HG03469 (cell line): ENCODE results near the gene SMC1B.
"Not testable (repeated sequence)": the region's sequence is repeated elsewhere in the genome, so short reads cannot be mapped to it uniquely, and the experiment has no call there.

ENCODE experiments used
- ATAC-seq: cut with Tn5 transposase; IDR thresholded peaks from one replicate; pipeline ENCODE4 v1.9.1; 2021; ENCODE audit warnings: mild to moderate bottlenecking, moderate library complexity, moderate number of reproducible peaks; ENCODE audit not compliant: unreplicated experiment

Gene SMC1B

GRCh38 chr22:45305456-45306075, 107.8 kb downstream of the SMC1B start:
- ATAC-seq, result no peak

GRCh38 chr22:45304971-45305370, 108.4 kb downstream of the SMC1B start:
- ATAC-seq, result no peak

GRCh38 chr22:45303181-45303580, 110.2 kb downstream of the SMC1B start:
- ATAC-seq, result no peak

GRCh38 chr22:45302751-45303150, 110.6 kb downstream of the SMC1B start:
- ATAC-seq, result no peak

DNA sequence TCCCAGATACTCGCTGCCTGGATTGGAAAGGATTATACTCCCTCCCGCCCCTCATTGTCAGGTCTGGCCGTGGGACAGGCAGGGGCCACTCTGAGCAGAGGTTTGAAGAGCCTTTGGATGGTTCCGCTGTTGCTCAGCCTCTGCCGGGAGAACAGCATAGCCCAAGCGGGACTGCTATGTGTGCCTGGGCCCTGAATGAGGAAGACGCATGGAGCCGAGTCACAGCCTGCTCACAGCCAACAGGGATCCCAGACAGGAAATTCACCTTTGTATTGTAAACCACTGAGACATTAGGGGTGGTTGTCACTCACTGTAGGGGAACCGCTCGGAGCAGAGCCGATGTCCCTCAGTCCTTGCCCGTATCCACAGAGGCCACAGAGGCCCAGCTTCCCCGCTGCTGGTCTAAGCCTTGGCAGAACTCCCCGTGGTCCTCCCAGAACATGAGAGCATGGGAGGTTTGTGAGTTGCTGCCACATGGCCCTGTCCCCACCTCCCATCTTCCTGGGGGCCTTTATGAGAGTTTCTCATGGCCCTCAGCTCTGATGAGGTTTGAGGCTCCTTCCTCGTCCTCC, 114.4 kb downstream of the SMC1B start:
- ATAC-seq, result no peak

DNA sequence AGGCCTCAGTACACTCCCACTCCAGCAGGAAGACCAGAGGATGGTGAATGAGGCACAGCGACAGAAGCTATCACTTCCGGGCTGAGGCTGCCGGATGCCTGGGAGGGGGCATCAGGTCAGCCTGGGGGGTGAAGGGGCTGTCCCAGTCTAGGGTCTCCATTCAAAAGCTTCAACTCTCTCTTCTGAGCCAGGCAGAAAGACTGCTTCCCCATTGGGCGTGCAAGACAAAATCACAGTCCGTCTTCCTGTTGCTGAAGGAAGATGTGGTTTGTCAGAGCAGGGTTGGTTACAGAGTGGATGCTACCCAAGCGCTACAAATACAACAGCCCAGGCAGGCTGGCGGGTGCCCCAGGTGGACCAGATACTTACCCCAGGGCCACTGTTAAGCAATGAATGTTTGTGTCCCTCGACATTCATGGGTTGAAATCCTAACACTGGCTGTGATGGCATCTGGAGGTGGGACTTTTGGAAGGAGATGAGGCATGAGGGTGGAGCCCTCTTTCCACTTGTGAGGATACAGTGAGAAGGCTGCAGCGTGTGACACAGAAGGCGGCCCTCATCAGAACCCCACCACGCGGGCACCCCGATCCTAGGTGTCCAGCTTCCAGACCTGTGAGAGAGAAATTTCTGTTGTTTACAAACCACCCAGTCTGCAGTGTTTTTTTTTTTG, 116.6 kb downstream of the SMC1B start:
- no peak for ATAC-seq

DNA sequence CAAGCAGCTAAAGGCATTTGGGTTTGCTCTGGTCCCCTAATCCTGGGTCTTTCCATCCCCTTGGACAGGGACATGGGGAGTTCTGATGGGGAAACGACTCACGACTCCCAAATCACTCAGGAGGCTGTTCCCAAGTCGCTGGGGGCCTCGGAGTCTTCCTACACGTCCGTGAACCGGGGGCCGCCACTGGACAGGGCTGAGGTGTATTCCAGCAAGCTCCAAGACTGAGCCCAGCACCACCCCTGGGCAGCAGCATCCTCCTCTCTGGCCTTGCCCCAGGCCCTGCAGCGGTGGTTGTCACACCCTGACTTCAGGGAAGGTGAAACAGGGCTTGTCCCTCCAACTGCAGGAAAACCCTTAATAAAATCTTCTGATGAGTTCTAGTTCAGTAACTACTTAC, 117.9 kb downstream of the SMC1B start:
- no peak for ATAC-seq

GRCh38 chr22:45295004-45295403, 118.4 kb downstream of the SMC1B start:
- not testable (repeated sequence) for ATAC-seq
